HL-60/S4 (cell line): ENCODE data around the gene KNTC1.
"Not testable (repeated sequence)": the region's sequence is repeated elsewhere in the genome, so short reads cannot be mapped to it uniquely, and the experiment has no call there.

Source experiments
- in situ Hi-C: fragments of 300-500 bp; cut with MboI; formaldehyde crosslinking; loops from 2 replicates; pipeline ENCODE4 v1.14.3; 2022; ENCODE audit warnings: low sequenced_read_pairs

The KNTC1 gene

GRCh38 chr12:122558745-122559641 lies 31.9 kb downstream of the KNTC1 start:
- in situ Hi-C loops, result no loop called here

- in situ Hi-C loops, result no loop called here
These were observed 33.1 kb downstream of the KNTC1 start for GRCh38 chr12:122560138-122560537.

- in situ Hi-C loops, result no loop called here
These were observed 36.3 kb downstream of the KNTC1 start for GRCh38 chr12:122563361-122563760.

GRCh38 chr12:122566816-122567215 lies 39.8 kb downstream of the KNTC1 start:
- in situ Hi-C loops, result not testable (repeated sequence)

GRCh38 chr12:122569288-122569687 lies 42.2 kb downstream of the KNTC1 start:
- in situ Hi-C loops, result no loop called here

GRCh38 chr12:122570006-122570405 lies 43.0 kb downstream of the KNTC1 start:
- in situ Hi-C loops, result not testable (repeated sequence)

- in situ Hi-C loops, result no loop called here
These were observed 44.8 kb downstream of the KNTC1 start for GRCh38 chr12:122571821-122572220.

GRCh38 chr12:122583294-122583693 lies 56.2 kb downstream of the KNTC1 start:
- in situ Hi-C loops, result not testable (repeated sequence)

- in situ Hi-C loops, result no loop called here
These were observed 57.3 kb downstream of the KNTC1 start for GRCh38 chr12:122584177-122584863.

- in situ Hi-C loops, result no loop called here
These were observed 63.9 kb downstream of the KNTC1 start for GRCh38 chr12:122590990-122591389.

GRCh38 chr12:122591966-122592365 lies 64.9 kb downstream of the KNTC1 start:
- in situ Hi-C loops, result not testable (repeated sequence)

GRCh38 chr12:122592543-122592942 lies 65.5 kb downstream of the KNTC1 start:
- in situ Hi-C loops, result not testable (repeated sequence)

- in situ Hi-C loops, result no loop called here
These were observed 66.9 kb downstream of the KNTC1 start for GRCh38 chr12:122593910-122594309.

- in situ Hi-C loops, result no loop called here
These were observed 69.8 kb downstream of the KNTC1 start for GRCh38 chr12:122596838-122597237.

GRCh38 chr12:122602456-122602855 lies 75.4 kb downstream of the KNTC1 start:
- in situ Hi-C loops, result no loop called here

GRCh38 chr12:122604993-122605392 lies 77.9 kb downstream of the KNTC1 start:
- in situ Hi-C loops, result no loop called here

- in situ Hi-C loops, result no loop called here
These were observed 82.7 kb downstream of the KNTC1 start for GRCh38 chr12:122609732-122610131.

- in situ Hi-C loops, result no loop called here
These were observed 83.2 kb downstream of the KNTC1 start for GRCh38 chr12:122610207-122610606.

- in situ Hi-C loops, result no loop called here
These were observed 83.9 kb downstream of the KNTC1 start for GRCh38 chr12:122610911-122611310.

GRCh38 chr12:122614839-122615238 lies 87.8 kb downstream of the KNTC1 start:
- in situ Hi-C loops, result no loop called here

GRCh38 chr12:122615780-122616179 lies 88.7 kb downstream of the KNTC1 start:
- in situ Hi-C loops, result no loop called here

- in situ Hi-C loops, result no loop called here
These were observed 108.4 kb downstream of the KNTC1 start for GRCh38 chr12:122635471-122635870.
